Astrocyte of the cerebellum (primary cell): ENCODE data around the gene ASTN2.

Experiments used
- DNase-seq: peaks from one replicate; pipeline ENCODE4 v3.0.0-alpha.2; 2011; ENCODE audit warnings: low read depth
- H3K4me3 ChIP-seq: 2 replicates; pipeline ENCODE4 v1.5.1; 2011; ENCODE audit warnings: mild to moderate bottlenecking, low read depth, low read length, moderate library complexity
- in situ Hi-C: cut with HindIII; loops from 2 replicates; pipeline ENCODE4 v1.10.0; 2017; ENCODE audit warnings: low sequenced_read_pairs
- TF ChIP-seq, protein P1 (sequence below): IDR thresholded peaks from 2 replicates; pipeline ENCODE4 v1.5.1; 2012; ENCODE audit warnings: low read length, low read depth, moderate library complexity, mild to moderate bottlenecking; ENCODE audit errors: missing control alignments

The ASTN2 gene

DNA sequence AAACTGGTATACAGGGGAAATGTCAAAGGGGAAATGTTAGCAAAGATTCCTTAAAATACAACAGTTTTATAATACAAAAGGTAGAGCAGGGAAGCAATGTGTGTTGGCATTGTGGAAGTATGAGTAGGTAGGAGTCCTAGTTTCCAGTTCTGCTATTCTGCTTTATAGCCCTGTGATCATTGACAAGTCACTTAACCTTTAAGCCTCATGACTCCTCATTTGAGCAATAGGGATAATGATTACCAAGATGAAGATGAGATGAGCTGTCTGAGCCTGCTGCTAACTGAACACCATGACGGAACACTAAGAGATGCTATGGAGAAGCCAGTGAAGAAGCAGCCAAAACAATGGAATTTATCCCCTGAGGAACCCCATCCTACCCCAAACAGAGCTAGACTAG is 1009.5 kb downstream of the ASTN2 start:
- DNase-seq: no peak
- TF ChIP-seq, protein P1, sequence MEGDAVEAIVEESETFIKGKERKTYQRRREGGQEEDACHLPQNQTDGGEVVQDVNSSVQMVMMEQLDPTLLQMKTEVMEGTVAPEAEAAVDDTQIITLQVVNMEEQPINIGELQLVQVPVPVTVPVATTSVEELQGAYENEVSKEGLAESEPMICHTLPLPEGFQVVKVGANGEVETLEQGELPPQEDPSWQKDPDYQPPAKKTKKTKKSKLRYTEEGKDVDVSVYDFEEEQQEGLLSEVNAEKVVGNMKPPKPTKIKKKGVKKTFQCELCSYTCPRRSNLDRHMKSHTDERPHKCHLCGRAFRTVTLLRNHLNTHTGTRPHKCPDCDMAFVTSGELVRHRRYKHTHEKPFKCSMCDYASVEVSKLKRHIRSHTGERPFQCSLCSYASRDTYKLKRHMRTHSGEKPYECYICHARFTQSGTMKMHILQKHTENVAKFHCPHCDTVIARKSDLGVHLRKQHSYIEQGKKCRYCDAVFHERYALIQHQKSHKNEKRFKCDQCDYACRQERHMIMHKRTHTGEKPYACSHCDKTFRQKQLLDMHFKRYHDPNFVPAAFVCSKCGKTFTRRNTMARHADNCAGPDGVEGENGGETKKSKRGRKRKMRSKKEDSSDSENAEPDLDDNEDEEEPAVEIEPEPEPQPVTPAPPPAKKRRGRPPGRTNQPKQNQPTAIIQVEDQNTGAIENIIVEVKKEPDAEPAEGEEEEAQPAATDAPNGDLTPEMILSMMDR: no peak
- in situ Hi-C loops: no loop called here
- no peak overlapping the region for H3K4me3 ChIP-seq

DNA sequence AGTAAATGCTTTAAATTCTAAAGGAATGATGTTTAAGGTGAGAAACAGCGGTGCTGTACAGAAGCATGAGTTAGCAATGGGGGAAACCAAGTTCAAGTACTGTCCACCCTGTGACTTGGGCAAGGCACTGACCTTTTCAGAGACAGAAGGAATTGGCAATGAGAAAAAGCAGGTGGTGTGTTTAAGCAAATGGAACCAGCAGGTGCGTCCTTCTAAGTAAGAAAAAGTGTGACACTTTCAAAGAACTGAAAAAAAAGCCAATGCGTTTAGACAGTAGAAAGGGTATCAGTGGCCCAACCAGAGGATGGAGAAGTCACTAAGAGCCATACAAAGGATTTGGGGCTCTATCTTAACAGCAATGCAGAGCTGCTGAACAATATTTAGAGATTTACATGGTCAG is 1010.6 kb downstream of the ASTN2 start:
- in situ Hi-C loops: no loop called here
- TF ChIP-seq, protein P1: no peak
- no peak overlapping the region for H3K4me3 ChIP-seq
- no peak for DNase-seq

DNA sequence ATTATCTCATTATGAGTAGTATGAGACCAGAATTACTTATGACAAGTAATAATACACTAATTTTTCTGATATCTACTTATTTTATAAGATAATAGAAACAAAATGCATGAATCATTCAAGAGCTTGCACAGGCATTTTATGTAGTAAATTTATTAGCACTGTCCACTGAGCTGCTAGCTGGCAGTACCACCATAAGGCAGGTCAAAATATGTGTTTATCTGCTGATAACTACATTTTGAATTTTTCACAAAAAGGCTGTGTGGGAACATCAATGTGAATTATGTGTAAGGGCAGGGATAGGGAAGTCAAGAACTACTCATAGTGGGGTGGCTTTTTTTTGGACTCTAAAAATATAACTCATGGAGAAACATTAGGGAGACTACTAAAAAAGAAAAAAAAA is 1011.7 kb downstream of the ASTN2 start:
- H3K4me3 ChIP-seq: no peak overlapping the region
- DNase-seq: no peak
- TF ChIP-seq, protein P1: no peak
- in situ Hi-C loops: no loop called here

DNA sequence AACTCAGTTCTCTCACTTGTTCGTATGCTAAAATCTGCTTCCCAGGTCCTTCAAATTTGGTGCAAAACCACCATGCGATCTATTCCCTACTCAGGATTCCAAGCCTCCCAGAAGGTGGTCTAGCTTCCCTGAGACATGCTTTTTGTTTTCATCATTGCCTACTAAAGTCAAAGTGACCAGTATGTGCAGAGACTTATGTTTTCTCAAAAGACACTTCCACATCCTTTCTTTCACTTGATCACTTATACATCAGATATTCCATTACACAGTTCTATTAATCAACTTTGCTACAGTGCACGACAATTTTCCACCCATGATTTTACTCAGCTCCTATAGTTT is 1019.2 kb downstream of the ASTN2 start:
- H3K4me3 ChIP-seq: no peak overlapping the region
- TF ChIP-seq, protein P1: no peak
- no peak for DNase-seq
- in situ Hi-C loops: no loop called here

DNA sequence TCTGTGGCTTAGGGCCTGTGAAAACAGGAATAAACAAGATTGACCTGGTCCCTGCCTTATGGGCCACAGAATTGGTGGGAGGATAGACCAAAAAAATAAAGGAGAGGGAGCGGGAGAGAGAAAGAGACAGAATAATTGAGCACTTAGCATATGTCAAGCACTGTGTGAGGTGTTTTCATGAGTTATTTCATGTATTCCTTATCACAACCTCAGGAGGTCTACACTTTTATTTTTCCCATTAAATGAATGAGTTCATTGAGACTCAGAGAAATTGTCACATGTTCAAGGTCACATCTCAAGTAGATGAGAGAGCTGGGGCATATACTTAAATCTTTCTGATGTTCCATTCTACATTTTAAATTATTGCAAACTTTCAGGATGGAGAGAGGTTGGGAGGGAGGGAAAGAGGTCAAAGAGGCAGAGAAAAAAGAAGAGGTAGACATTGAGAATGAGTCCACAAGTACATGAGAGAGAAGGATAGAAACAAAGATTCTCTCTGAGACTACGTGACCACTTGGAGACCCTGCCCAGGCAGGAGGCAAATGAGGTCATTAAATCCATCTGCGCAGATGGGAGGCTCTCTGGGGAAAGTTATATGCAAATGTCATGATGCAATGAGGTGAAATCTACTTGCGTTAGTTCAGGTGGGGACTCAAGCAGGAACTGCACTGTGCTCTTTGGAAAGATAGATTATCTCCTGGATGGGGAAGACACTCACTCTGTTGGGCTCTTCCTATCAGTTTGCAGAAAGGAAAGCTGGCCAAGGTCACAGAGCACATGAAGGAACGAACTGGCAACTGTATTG is 1019.8 kb downstream of the ASTN2 start:
- TF ChIP-seq, protein P1: no peak
- in situ Hi-C loops: no loop called here
- no peak for DNase-seq
- H3K4me3 ChIP-seq: no peak overlapping the region

DNA sequence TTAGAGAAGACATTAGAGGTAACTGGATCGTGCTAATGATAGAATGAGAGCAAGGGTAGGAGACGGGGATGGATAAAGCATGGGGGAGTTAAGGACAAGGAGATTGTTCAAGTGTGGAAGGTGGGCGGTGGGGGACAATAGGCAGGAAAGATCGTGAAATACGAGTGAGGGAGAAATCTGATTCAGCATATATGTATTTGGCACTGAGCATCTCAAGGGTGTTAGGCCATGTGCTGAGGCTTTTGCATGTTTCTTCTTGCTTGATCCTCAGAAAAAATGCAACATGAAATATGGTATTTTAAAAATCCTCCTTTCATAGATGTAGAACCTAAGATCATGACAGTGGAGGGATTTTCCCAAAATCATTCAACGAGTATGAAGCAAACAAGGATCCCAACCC is 1020.8 kb downstream of the ASTN2 start:
- in situ Hi-C loops: no loop called here
- H3K4me3 ChIP-seq: no peak overlapping the region
- DNase-seq: no peak
- TF ChIP-seq, protein P1: no peak
